NK-92 (cell line): ENCODE results near the gene TRPC4.
"Not testable (repeated sequence)": the region's sequence is repeated elsewhere in the genome, so short reads cannot be mapped to it uniquely, and the experiment has no call there.

Experiments
- DNase-seq: peaks from one replicate; lab custom pipeline; 2025; ENCODE audit not compliant: unreplicated experiment; lab: John Stamatoyannopoulos, UW

TRPC4 gene

DNA sequence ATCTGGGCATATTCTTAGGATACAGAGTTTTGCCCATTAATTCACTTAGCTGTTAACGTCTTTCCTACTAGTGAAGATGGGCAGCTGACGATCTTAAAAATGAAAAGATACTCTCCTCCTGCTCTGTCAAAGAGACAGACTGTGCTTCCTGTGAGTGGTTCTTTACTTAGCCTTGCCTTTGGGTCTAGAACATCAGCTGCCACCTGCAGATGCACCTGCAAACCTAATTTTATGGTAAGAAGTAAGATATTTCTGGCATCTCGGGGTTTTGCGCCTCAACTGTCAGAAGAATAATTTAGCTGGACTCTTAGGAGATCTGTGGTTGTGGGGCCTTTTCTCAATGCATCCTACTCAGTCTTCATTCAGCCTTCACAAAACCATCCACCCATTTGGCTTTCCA lies 36.2 kb downstream of the TRPC4 start:
- no peak for DNase-seq

DNA sequence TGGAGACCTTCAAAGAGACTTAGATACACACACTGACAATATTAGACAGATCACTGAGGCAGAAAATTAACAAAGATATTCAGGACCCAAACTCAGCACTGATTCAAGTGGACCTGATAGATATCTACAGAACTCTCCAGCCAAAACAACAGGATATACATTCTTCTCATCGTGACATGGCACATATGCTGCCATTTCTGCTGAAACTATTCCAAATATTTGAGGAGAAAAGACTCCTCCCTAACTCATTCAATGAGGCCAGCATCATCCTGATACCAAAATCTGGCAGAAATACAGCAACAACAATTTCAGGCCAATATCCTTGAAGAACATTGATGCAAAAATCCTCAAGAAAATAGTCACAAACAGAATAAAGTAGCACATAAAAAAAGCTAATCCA lies 53.3 kb downstream of the TRPC4 start:
- DNase-seq, result no peak

DNA sequence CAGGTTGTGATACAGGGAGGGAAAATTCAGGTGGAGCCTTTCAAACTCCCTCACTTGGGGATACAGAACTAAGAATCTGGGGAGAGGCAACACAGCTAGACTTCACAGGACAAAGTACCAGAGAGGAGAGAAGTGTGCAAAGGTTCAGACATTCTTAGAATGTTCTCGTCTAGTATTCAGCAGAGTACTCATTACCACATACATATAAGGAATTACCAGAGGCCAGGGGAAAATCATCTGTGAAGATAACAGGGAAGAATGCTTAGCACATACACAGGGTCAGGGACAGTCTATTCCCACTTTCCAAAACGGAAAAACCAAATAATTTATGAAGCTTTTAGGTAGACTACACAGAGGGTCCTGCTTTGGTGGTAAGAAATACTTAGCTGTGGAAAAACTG lies 58.1 kb downstream of the TRPC4 start:
- no peak for DNase-seq

DNA sequence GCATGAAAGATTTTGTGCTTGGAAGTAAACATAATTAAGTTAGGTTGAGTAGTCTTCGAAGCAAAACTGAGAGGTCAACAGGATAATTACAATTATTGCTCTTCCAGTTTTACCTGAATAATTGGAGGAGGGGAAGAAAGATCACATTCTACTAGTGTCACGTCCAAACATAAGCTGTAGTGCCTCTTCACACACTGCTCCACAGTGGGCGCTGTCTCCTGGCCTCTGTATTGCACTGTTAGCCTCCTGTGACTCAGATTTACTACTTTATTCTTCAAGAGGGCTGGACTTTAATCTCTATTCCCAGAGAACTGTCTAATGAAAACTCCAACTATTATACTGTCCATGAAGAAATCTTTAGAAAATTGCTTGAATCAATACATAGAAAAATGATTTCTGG lies 62.9 kb downstream of the TRPC4 start:
- no peak for DNase-seq

DNA sequence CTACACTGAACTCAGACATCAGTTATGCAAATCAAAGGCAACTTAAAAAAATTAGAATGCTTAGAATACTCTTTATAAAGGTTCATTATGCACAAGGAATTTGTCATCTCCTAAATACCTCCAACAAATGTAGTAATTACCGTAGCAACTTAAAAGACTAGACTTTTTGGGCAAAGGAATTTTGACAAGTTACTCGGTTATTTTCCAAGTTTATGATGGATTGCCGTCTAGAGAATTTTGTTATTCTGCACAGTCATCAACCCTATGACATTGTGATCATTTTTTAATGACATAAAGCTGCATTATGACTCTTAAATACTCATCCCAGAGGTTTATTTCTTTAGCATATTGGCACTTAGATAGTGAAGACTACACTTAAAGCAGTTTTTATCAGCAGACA lies 71.9 kb downstream of the TRPC4 start:
- no peak for DNase-seq

DNA sequence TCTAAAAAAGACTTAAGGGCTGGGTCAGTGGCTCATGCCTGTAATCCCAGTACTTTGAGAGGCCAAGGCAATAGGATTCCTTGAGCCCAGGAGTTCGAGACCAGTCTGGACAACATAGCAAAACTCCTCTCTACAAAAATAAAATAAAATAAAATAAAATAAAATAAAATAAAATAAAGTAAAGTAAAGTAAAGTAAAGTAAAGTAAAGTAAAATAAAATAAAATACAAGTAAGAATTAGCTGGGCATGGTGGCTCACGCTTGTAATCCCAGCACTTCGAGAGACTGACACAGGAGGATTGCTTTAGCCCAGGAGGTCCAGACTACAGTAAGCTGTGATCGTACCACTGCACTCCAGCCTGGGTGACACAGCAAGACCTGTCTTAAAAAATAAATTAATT lies 72.8 kb downstream of the TRPC4 start:
- not testable (repeated sequence) for DNase-seq

DNA sequence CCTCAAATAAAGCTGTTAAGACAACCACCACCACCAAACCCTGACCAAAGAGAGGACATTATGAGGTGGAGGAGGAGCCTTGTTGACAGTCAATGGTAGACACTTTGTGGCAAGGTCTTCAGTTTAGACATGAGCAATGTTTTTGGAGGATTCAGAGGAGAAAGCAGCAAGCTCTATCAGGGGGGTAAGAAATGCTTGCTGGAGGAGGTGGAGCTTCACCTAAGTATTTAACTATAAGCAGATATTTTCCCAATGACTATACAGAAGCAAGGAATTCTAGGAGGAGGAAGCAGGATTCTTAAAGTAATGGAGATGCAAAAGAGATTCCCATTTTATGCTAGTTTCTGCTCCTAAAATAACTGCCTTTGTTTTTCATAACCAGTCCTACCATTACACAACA lies 74.2 kb downstream of the TRPC4 start:
- no peak for DNase-seq

DNA sequence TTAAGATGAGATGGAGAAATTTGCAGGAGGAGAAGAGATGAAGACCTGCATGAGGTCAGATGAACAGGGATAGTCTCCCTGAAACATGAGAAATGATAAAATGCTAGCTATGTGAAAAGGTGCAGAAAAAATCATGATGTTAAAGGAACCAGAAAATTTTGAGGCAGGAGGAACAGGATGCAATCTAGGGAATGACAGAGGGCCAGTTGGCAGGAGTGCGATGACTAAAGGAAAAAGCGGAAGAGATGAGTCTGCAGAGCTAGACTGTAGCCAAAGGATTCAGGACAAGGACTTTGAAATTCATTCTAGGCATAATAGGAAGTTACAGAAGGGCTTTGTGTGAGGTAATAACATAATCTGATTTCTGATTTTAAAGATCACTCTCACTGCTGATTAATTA lies 77.9 kb downstream of the TRPC4 start:
- no peak for DNase-seq

DNA sequence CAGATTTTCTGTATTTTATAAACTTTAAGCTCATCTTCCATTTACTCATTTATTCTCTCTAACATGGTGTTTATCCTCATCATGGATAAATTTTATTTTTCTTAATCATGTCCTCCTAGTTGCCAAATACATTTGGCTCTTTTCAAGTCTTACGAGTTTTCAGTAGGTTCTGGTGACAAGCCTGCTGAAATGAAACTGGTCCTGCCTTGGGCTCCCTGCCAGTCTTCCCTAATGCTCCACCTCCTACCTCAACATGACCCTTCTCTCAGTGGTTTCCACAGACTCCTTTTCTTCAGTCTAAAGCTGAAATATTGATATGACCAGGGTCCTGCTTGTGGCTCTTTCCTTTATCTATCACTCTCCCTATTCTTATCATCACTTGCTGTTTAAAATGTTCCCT lies 81.2 kb downstream of the TRPC4 start:
- DNase-seq, result no peak

DNA sequence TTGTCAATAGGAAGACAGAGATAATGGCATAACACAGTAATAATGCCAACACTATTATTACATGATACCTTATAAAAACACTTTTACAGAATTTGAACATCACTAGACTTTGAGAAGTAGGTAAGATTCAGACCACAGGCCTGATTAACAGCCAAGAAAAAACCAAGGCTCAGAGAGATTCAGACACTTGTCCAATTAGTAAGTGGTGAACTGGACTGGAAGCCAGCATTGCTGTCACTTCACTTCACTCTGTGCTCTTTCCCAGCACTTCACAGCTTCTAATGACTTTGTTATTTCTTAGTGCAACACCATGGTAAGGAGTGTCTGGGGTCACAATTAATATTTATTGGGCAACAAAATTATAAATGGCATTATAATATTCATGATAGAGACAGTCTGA lies 91.9 kb downstream of the TRPC4 start:
- DNase-seq, result no peak

DNA sequence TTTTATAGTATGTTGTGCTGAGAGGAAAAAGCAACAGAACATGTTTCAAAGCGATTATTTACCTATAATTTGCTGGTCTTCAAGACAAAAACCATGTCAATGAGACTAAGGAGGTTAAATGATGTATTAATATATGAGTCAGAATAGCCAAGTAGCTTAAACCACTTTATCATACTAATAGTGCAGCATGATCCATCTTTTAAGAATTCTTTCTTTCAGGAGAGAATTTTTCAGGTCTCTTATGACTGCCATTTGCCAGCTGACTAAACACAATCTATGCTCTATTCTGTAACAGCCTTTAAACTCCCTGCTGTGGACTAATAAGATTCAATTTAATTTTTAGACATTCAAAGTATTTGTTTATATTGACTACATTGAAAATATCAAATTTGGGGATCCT lies 93.7 kb downstream of the TRPC4 start:
- no peak for DNase-seq

DNA sequence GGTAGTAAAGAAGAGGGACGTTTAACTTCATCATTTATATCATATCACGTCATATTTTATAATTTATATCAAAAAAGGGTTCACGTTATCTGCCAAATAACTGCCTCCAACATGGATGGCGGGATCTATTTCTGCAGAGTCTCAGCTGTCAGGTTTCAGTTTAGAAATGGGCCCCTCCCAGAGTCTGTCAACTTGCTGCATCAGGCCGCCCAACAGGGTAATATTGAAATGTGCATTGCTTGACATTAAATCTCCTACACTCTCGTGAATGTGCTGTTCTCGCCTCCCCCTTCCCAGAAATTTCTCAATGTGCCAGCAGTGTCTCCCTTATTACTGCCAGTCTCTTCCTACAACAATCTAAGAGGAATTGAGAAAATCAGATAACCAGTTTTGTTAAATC lies 96.9 kb downstream of the TRPC4 start:
- DNase-seq, result no peak

DNA sequence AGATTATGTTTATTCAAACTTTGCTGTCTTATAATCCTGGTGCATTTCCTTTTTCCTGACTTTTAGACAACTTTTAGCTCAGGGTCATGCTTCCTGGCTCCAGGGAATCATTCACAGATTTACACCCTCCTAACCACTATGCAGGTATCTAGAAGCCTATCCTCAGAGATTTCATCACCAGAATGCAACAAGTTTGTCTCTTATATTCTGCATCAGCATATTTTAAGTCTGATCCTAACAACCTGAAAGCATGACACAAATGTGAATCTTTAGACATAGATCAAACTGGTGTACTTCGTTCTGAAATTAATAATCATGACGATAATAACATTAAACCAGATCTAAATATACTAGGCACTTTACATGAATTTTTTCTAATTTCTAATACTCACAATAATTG lies 100.0 kb downstream of the TRPC4 start:
- no peak for DNase-seq

DNA sequence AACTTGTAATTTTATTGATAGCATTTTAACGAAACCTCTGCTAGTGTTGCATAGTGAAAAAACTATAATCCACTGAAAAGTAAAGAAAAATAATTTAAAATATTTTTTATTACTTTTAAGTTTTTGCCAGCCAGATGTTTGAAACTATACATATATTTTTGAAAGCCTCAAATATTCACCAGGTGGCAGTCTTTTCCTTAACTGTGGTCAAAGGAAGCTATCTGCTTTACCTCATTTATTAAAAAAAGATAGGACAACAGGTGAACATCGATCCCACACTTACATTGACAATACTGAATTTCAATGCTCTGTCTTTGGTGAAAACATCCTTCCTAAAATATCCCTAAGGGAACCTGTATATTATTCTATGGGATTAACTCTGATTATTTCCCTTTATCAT lies 100.5 kb downstream of the TRPC4 start:
- DNase-seq, result no peak

DNA sequence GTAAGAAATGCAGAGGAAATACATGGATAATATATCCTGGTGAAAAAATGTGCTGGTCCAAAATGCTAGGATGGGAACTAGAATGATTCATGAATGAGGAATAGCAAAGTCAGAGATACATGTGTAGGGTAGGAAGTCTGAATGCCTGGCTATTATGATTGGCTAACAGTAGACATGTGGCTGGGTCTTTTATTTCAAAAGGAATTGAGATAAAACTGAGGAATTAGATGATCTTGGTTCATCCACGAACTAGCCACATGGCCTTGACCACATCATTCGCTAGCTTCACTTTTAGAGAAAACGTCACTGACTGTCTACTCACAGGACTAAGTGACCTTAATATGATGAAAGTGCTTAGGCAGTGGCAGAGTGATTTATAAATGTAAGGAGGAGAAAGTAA lies 103.1 kb downstream of the TRPC4 start:
- no peak for DNase-seq

DNA sequence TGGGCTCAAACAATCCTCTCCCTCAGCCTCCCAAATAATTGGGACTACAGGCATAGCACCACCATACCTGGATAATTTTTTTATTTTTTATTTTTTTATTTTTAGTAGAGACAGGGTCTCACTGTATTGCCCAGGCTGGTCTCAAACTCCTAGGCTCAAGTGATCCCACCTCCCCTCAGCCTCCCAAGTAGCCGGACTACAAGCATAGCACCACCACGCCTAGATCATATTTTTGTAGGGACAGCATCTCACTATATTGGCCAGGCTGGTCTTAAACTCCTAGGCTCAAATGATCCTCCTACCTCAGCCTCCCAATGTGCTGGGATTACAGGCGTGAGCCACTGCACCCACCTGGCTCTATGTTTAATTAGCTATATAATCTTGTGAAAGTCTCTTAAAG lies 114.2 kb downstream of the TRPC4 start:
- DNase-seq, result no peak

DNA sequence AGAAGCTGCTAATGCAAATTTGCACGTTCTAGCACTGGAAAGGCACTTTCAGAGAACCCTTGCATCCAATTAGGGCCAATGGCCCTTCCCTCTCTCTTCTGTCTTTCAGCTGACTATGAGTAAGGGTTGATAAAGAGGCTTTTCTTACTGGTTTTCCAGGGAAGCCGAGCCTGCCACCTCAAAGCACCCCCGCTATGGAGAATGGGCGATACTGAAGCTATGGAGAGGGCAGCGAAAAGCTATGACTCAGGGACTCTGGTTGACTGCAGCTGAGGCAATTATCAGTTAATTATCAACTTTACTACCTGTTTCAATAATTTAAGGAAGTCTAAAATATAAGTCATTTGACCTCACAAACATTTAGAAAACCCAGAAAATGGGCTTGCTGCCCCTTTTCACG lies 115.8 kb downstream of the TRPC4 start:
- no peak for DNase-seq

DNA sequence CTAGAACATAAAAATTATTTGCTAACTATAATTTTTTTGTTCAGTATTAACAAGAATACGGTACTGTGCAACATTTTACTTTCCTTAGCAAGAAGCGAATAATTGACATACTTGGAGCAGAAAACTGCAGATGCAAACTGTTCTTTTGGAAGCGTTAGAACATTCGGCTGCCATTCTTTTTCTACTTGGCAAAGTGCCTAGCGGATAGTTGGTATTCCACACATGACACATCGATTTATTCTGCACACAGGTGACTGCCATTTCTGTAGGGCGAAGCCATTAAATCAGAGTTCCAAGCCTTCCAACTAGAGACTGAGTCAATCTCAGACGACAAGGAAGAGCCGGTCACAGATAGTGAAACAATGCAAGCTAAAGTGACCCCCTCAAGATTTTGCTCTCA lies 117.4 kb downstream of the TRPC4 start:
- DNase-seq, result no peak

DNA sequence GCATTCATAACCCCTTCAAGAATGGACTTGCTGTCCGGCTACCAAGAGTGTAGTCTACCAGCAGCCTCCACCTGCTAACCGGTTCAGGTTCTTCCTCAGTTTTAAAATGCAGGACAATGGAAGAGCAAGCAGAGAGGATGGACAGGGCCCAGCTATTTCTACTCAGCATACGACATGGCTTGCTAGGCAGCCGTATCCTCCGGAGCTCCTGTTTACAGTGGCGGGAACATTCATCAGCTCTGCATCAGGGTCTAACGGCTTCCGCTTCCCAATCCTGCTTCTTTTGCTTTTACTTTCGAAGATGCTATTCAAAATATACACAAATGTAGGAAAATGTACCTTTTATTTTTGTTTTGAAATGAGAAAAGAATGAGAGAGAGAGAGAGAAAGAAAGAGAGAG lies 118.5 kb downstream of the TRPC4 start:
- DNase-seq, result no peak

DNA sequence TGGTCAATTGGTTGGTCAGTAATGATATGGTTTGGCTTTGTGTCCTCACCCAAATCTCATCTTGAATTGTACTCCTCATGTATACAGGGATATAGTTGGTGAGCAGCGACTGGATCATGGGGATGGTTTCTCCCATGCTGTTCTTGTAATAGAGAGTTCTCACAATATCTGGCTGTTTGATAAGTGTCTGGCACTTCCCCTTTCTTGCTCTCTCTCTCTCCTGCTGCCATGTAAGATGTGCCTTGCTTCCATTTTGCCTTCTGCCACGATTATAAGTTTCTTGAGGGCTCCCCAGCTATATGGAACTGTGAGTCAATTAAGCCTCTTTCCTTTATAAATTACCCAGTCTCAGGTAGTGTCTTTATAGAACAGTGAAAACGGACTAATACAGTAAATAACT lies 120.7 kb downstream of the TRPC4 start:
- DNase-seq, result no peak

DNA sequence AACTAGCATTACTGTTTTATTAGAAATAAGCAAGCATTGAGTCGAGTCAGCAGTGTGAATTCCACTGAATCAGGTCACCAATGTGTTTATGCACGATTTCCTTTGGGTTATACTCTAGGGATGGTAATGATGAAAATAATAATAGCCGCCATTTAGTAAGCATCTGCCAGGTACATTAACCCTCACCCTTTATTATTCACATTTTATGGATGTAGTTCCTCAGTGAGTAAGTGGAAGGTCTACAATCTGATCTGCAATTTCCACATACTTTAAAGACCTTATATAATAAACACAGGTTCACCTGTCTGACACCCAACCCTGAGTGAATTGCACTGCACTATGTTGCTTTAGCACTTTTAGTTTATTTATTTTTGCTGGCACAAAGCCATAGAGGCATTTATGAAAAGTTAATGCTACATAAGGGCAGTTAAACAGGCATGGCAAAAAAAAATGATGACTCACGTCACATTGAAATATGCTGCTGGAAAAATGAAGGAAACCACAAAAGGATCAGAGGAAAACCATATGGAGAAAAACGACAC lies 122.4 kb downstream of the TRPC4 start:
- DNase-seq, result no peak

DNA sequence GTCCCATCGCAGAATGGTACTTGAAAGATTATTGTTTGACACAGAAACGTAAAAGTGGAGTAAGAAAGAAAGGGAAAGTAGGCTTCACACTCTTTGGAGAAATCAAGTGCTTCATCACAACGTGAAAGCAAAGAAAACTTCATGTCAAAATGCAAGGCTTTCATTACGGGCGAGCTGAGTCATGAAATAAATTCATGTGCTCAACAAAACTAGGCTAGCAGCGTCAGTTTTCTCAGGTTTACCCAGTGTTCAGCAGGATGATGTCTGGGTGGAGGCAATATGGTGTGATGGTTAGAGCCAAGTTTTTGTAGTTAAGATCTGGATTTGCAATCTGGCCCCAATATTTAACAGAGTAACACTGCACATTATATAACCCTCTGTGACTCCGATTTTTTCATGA lies 128.0 kb downstream of the TRPC4 start:
- DNase-seq, result no peak

DNA sequence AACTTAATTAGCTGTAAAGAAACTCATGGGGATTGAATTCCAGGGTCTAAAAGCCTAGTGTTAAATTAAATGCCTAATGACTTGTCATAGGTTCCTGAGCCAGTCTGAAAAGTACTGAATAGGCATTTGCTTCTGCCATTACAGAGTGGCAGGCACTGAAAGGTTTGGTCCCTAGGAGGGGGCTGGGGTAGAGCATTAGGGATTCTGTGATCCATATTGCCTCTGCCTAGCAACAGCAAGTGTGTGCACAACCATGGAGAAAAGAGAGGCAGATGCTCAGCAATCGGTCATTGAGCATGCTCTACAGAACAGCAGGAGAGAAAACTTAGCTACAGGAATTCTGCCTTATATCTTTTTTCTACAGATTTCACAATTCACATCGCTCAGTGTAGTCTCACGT lies 133.5 kb downstream of the TRPC4 start:
- DNase-seq, result no peak

DNA sequence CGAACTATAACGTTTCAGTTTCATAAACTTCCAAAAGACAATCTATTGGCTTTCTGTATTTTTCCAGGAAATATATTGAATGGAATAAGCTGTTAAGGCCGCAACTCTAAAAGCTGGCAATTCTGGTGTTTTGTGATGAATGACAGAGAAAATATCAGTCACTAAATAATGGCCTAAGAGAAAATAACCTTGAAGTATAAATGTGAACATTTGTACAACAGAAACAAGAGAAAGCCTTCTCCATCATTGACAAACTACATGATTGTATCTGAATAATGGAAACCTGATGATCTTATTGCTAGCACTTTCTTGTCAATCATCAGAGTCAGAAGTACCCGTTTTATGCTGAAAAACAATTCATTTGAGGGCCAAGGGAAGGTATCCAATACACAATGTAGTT lies 134.3 kb downstream of the TRPC4 start:
- DNase-seq, result no peak
